ELR (cell line): ENCODE results near the gene HPCAL4.

Experiments
- DNase-seq: peaks from one replicate; pipeline ENCODE4 v3.0.0-alpha.2; 2015; ENCODE audit warnings: low read depth

HPCAL4 gene

DNA sequence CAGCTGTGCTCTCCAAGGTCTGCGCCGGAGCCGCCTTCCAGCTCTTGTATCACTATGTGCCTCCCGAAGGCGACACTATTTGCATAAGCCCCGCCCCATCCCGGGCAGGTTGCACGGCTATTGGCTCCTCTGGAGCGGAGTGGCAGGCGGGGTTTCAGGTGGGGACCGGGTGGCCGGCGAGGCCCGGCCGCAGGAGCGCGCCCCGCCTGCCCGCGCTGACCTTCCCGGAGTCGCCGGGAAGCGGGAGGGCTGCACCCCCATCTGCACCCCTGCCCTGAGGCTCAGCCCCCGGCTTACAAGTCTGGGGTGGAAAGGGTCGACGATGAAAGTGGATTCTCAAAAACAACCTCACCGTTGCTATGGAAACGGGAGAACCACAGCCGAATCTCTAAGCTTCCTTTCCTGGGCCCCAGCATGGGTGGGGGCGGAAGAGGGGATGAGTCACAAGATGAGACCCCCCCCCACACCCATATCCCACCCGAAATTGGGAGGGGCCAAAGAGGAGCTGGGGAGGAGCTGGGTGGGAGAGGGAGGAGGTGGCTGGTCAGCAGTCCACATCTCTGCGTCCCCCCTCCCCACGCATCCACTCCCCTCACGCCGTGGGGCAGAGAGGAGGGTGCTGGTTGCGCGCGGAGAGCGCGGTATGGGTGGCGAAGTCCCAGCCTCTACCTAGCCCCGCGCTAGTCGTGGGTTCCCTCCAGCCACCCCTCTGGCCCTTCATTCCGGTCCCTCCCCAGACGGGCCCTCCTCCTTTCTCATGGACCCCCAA is at the start of gene HPCAL4:
Gene HPCAL4, minus strand, starts transcription at position 51 of the 769 bp plus-strand sequence. CDS start 6,830 bp downstream, outside the sequence.
- DNase-seq, result peak; percentile 78

DNA sequence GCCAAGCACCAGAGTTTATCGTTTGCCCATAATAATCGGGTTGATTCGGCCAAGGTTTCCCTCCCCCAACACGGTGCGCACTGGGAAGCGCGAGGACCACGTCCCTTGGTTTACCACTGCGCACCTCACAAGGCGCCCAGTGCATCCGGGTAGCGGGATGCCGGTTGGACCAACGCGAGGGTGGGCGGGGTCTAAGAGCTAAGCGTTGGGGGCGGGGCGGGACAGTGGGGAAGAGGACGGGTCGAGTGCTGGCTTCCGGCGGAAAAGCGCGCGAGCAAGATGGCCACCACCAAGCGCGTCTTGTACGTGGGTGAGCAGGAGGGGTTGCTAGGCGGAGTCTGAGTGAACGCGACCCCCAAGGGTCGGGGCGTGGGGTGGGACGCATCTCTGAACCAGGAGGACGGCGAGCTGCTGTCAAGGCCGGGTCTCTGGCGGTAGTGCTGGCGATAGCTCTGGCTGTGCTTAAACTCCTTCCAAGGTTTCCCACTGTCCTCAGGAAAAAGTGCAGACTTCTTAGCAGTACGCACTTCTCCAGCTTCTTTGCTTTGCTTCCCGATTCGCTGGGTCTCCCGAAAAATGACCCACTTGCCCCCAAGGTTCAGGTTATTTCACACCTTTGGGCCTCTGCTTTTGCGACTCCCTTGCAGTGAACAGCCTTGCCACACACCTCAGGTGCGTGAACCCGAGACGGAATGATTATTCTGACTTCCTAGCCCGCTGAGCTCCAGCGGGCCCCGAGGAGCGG is 47.6 kb upstream of the HPCAL4 start, which contains the start of gene PPIE:
Gene PPIE, plus strand, starts transcription at position 261 of the 745 bp plus-strand sequence. Its CDS starts 19 bp downstream, at position 280.
- peak; percentile 92 for DNase-seq

DNA sequence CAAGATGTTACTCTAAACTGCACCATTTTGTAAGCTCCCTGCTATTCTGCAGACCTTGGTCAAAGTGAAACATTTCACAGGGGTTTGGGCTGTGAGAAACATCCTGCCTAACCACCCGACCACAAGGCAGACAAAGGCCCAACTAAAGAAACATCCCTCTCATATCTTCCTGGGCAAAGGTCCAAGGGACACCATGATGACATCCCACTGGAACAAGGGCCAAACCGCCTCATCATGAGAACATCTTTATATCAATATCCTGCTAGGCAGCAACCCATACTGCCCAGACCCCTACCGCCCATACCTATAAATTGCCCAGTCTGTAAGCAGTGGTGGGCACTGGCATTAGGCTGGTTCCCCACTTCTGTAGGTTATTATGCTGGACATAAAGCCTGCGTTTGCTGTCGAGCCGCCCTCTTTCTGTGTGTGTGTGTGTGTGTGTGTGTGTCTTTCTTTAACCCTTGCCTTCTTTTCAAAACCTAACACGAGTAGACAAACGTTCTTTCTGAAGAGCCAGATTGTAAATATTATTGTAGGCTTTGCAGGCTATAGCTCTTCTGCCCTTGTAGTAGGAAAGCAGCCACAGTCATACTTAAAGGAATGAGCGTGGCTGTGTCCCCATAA is 46.4 kb upstream of the HPCAL4 start:
- peak; percentile 16 for DNase-seq

DNA sequence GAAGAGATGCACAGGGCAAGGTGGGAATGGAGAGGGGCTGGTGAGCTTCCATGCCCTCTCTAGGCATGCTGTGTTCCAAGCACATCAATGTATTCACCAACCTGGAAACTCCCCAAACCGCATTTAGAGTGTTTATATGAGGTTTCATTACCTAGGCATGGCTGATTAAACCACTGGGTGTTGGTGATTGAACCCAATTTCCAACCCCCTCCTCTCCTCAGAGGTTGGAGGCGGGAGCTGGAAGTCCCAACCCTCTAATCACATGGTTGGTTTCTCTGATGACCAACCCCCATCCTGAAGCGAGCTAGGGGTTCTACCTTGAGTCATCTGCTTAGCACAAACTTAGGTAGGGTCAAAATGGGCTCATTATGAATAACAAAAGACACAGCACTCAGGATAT is 44.5 kb upstream of the HPCAL4 start:
- no peak for DNase-seq

DNA sequence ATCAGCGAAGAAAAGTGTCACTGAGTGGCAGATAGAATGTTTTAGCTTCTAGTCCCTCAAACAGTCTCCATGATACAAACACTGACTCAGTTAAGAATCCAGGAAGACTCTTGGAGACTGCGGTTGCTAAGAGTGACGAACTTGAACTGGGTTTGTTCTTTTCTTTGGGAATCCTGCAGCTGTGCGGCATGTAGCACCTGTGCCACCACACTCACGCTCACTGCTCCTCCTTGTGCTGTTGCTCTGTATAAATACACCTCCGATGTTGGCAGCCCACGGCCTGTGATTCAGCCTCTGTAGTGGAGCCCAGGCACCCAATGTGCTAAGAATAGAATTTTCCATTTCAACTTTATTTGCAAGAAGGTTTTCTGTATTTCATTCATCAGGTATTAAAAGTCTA is 41.9 kb upstream of the HPCAL4 start:
- no peak for DNase-seq

DNA sequence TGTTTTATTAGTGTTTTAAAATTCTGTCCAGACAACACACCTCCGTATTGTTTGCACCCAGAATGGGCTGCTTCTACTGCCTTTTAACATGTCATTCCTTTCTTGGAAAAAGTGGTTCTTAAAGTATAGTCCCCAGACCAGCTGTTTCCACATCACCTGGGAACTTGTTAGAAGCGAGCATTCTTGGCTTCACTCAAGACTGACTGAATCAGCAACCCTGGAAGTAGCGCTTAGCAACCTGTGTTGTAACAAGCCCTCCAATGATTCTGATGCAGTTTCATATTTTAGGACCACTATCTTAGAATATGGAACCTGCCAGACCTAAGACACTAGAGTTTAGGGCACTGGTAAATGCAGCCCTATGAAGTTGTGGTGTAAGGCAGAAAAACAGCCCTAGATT is 41.5 kb upstream of the HPCAL4 start:
- DNase-seq, result no peak

DNA sequence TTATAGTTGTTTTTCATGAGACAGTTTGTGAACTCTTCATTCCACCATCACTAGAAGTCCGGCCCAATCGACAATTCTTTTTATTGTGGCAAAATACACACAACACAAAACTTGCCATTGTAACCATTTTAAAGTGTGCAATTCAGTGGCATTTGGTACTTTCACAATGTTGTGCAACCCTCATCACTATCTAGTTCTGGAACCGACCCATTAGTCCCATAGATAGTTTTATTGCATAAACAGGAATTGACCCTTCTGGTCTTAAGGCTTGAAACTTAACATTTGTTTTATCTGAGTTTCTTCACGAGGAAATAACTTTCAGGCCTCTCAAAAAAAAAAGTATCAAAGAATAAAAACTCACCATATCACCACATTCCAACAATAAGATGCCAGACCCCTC is 38.6 kb upstream of the HPCAL4 start:
- no peak for DNase-seq

DNA sequence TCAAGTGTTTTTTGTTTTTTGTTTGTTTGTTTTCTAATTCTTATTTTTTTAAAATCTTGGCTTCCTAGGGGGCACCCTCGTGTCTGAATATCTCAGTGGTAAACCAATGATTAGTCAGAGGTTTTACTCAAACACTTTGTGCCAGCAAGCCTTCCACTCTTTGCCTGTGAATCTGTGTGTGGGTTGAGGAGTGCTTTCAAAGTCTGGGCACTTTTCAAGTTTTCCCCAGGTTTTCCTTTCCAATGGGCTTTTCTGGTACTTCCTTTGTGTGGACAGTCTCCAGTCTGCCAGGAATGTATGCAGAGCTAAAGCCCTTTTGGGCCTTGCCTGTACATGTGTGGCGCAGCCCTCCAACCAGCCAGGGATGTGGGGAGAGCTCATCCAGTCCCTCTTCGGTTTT is 37.8 kb upstream of the HPCAL4 start:
- DNase-seq, result peak; percentile 35

DNA sequence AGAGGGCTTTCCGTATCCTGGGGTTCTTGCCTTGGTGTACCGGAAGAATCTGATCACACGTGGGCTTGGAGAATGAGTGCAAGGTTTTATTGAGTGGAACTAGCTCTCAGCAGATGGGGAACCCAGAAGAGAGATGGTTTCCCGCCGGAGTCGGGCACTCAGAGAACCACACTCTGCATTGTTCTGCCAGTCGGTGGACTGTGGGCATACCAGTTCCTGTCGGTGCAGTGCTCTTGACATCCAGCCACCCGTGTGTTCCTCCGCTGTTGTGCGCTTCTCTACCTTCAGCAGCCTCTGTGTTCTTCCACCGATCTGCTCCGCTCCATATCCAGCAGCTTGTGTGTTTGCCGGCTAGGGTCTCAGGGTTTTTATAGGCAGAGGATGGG is 36.7 kb upstream of the HPCAL4 start:
- DNase-seq, result no peak

DNA sequence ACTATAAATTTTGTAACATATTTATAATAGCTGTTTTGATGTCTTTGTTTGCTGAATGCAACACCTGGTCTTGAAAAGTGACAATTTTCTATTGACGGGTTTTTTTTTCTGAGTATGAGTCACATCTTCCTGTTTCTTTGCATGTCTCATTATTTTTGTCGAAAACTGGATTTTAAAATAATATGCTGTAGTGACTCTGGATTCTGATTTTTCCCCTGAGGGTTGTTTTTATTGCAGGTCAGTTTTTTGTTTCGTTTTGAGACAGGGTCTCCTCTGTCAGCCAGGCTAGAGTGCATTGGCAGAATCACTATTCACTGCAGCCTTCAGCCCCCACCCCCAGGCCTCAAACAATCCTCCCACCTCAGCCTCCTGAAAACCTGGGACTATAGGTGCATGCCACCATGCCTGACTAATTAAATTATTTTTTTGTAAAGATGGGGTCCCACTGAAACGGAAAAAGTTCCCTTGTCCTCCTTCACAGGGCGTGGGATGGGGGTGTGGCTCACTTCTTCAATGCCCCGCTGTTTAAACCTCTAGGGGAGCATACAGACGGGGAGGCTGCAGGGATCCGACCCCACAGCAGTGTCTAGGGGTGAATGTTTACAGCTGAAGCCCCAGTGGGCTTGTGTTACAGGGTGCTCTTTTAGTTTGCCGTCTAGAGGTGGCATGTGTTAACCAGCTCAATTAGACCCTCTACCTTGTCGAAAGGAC is 36.1 kb upstream of the HPCAL4 start:
- DNase-seq, result peak; percentile 19

DNA sequence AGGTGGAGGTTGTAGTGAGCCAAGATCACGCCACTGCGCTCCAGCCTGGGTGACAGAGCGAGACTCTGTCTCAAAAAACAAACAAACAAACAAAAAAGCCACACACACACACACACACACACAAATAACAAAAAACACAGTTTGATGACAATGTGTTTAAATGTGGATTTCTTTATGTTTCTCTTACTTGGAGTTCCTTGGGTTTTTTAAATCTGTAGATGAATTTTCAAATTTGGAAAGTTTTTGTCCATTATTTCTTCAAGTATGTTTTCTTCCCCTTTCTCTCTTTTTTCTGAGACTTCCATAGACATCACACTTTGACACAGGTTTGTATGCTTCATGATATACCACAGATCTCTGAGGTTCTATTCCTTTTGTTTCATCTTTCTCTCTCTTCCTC is 35.4 kb upstream of the HPCAL4 start:
- DNase-seq, result no peak

DNA sequence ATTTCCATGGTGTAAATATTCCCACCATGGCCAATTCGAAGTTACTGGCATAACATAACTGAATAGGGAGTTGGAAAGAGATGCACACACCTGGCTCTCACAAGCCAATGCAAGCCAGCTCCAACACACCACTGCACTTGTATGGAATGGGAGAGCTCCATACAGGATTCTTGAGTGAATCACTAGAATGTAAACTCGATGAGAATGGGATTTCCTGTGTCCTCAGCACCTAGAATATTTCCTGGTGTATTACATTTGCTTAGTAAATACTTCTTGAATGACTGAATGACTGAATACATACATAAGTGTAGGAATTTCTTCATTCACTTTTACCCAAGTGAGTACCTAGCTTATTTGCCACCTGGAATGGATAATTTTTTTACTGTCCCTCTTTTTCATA is 31.3 kb upstream of the HPCAL4 start:
- peak; percentile 67 for DNase-seq

DNA sequence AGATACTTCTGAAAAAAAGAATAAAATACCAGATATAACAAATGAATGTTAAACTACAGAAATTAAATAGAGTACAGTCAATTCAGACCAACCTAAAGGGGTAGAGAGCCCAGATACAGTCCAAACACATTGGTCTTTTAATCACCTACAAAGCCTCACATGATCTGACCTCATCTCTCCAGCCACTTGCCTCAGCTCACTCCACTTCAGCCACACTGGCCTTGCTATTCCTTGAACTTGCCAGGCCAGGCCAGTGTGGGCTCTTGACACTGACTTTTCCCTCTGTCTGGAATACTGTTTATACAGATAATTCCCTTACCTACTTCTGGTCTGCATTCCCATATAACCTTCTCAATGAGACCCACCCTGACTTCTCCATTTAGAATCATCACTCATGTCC is 30.4 kb upstream of the HPCAL4 start:
- no peak for DNase-seq

DNA sequence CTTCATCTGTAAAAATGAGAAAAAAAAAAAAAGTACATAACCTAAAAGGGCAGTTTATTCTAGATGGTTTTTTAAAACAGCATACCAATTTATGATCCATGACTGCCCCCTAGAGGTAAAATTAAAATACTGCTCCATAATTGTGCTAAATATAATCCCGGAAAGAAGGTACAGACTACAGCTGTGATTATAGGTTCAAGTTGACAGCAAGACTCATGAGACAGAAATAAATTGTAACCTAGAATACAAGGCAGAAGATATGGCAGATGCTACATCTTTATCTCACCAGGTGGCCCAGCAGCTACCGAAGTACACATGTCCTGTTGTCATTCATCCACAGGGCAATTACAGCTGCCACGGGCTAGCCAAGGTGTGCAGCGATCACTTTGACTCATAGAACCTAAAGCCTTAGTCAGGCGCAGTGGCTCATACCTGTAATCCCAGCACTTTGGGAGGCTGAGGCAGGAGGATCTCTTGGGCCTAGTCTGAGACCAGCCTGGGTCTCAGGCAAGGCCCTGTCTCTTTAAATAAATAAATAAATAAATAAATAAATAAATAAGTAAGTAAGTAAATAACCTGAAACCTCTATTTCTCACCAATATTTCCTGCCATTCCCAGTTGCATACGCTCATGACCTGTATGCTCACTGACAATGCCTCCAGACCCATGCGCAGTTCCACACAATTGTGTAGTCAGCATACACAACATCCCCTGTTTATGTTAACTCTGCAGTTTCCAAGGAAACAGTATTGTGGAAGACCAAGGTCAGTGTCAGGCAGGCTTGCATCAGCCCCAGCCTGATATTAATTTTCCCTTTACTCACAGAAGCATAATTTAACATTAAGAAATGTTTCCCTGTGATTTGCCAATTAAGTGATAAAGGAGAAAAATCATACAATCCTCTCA is 29.1 kb upstream of the HPCAL4 start:
- peak; percentile 76 for DNase-seq

DNA sequence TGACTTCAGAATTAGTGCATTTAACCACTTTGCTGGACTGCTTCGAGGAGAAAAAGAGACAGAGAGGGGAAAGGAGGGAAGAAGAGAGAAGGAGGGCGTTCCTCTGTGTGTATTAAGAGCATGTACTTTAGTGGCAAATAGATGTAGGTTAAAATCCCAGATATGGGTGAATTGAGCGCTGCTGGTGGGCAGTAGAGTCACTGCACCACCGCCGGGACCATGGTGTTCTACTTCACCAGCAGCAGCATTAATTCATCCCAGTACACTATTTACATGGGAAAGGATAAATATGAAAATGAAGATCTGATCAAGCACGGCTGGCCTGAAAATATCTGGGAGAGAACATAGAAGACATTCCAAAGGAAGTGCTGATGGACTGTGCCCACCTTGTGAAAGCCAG is 26.6 kb upstream of the HPCAL4 start:
- no peak for DNase-seq

DNA sequence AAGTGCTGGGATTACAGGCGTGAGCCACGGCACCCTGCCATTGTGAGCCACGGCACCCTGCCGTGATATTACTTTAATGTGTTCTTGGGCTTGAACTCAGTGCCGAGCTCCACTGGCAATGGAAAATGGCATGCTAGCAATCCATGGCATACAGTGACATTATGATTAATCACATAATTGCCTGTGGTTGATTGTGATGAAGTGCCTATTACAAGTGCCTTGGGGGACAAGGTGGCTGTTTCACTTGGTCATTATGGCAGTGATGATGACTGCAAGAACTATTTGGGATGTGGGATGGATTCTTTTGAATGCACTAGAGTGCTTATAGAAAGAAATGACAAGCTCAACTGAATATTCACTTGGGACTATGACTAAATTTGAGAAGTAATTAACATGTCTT is 22.3 kb upstream of the HPCAL4 start:
- no peak for DNase-seq

DNA sequence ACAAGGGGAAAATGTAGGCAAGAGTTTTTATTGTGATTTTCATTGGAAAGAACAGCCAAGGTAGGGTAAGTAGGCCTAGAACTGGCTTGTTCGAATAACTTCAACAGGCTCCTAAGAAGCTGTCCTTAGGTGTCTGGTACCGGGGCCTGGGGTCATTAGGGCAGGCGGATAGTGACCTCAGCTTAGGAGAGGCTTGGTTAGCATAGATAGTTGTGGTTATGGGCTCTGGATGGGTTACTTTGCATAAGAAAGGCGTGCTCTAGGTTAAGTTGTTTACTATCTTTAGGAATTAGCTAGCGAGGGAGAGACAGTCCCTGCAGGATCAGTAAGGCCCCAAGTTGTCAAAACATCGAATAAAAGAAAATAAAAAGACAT is 20.7 kb upstream of the HPCAL4 start:
- no peak for DNase-seq

DNA sequence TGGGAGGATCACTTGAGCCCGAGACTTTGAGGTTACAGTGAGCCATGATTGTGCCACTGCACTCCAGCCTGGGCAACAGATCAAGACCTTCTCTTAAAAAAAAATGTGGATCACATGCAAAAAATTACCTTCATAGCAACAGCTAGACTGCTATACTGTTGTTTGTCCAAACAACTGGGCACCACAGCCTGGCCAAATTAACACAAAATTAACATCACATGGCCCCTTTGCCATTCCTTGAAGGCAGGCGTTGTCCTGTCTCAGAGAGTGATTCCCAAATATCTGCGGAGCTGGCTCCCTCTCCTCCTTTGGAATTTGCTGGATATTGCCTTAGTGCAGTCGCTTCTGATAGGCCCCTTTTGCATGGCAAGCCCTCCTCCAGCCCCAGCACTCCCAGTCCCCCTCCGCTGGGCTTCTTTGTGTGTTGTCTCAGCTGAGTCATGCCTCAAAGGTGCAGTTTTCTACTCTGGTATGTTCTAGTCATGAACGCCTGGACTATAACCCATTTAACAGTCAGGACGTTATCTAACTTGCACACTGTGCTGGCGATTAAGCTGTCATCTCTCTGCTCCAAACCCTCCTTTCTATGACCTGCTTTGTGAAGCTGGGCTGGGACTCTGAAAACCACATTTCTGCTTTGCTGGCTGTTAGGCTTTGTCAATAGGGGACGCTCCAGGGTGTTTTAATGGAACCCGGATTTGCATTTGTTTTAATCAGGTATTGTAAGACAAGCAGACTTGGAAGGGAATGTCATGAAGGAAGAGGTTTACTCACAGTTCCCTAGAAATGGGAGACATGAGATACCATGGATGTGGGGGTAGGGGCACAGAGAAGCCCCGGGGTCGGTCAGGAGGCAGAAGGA is 20.1 kb upstream of the HPCAL4 start:
- DNase-seq, result no peak

DNA sequence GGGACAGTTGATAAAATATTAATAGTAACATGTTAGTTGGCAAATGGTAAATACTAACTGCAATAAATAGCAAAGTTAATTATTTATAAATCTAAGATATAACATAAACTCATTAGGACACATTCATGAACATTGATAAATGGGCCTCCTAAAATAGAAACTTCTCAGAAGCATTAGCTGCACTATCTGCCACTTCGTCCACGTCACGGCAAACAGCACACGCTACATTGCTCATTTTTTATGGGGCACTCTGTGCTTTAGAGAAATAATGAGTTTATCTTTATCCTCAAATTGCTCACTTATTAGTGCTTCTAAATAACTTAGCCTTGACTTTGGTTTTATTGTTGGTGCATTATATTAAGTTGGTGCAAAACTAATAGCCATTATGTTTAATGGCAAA is 16.3 kb upstream of the HPCAL4 start:
- DNase-seq, result no peak

DNA sequence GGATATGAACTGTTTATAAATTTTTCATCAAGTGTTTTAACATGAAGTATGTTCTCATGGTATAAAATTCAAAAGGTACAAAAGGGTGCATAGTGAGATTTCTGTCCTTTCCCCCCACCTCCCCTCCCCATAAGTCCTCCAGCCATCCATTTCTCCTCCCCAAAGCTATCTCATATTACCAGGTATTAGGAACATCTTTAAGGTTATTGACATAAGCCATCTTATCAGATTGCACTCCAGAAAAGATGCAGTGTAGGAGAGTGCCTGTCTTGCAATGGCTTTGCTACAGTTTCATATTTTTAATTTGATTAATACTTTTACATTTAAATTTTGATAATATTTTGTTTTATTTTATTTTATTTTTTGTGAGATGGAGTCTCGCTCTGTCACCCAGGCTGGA is 13.5 kb upstream of the HPCAL4 start:
- no peak for DNase-seq
